ENCODE data around the gene SRGAP2C.
"Not testable (repeated sequence)": the region's sequence is repeated elsewhere in the genome, so short reads cannot be mapped to it uniquely, and the experiment has no call there.

DNA sequence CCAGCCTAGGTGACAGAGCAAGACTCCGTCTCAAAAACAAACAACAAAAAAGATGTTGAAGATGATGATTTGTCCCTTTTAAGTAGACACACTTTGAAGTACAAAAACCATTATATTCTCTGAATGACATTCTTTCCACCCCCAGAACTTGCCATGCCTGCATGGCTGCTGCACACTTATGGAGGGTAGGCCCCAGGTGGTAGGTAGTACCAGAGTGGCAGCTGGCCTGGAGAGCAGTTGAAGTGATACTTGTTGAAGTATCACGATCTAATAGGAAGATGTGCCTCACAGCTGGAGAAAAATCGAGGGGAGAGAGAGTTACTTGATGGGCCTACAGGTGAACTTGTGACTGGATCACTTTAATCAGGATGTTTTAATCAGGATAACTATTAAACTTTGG, 15.0 kb downstream of the SRGAP2C start:
- TF ChIP-seq POLR2A (IDR thresholded peaks at IDR 0.05), result not testable (repeated sequence)
- TF ChIP-seq, protein P1, sequence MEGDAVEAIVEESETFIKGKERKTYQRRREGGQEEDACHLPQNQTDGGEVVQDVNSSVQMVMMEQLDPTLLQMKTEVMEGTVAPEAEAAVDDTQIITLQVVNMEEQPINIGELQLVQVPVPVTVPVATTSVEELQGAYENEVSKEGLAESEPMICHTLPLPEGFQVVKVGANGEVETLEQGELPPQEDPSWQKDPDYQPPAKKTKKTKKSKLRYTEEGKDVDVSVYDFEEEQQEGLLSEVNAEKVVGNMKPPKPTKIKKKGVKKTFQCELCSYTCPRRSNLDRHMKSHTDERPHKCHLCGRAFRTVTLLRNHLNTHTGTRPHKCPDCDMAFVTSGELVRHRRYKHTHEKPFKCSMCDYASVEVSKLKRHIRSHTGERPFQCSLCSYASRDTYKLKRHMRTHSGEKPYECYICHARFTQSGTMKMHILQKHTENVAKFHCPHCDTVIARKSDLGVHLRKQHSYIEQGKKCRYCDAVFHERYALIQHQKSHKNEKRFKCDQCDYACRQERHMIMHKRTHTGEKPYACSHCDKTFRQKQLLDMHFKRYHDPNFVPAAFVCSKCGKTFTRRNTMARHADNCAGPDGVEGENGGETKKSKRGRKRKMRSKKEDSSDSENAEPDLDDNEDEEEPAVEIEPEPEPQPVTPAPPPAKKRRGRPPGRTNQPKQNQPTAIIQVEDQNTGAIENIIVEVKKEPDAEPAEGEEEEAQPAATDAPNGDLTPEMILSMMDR (IDR thresholded peaks at IDR 0.05), result not testable (repeated sequence)
